HG03039 (cell line): ENCODE measurements around the gene ZBTB48.
A peak's percentile ranks its signal among the peaks of the same experiment; 100 is the strongest.
"Not testable (repeated sequence)": the region's sequence is repeated elsewhere in the genome, so short reads cannot be mapped to it uniquely, and the experiment has no call there.

ENCODE experiments used
- ATAC-seq: cut with Tn5 transposase; IDR thresholded peaks from one replicate; pipeline ENCODE4 v1.9.1; 2021; ENCODE audit warnings: mild to moderate bottlenecking, moderate library complexity; ENCODE audit not compliant: unreplicated experiment

ZBTB48 gene

GRCh38 chr1:6590046-6590445 is 10.3 kb downstream of the ZBTB48 start:
- ATAC-seq: no peak

DNA sequence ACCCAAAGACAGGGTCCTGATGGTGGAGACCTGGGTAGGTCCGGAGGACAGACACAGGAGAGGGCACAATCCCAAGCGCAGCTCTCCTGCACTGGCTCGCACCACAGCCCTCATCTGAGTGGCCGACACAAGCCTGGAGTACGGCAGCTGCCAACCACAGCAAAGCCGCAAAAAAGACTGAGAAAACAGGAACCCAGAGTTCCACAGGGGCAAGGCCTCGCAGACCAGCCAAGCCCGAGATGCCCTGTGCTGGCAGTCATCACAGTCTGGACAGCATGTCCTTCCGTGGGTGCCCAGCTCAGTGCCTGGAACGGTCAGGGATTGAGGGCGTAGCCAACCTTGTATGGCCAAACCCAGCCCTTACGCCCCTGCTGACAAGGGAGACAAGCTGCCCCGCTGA is 11.4 kb downstream of the ZBTB48 start:
- no peak for ATAC-seq

GRCh38 chr1:6591644-6592043 is 11.8 kb downstream of the ZBTB48 start:
- ATAC-seq: no peak

DNA sequence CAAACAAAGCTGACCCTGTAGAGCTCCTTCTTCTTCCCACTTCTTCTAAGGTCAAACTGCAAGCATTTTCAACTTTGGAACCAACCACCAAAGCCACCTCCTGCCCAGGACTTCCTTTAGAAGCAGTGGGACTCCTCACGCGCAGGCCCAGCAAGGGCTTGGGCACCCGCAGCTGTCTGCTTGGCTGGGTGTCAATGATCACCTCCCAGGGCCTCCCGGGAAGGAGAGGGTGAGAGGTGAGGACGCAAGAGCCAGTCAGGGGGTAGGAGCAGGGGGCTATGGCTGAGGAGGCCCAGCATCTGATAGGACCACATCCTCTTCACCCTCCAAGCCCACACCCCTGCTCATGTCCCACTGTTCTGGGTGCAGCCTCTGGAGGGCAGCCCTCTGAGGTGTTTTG is 12.6 kb downstream of the ZBTB48 start:
- ATAC-seq: no peak

- no peak for ATAC-seq
These were observed 13.2 kb downstream of the ZBTB48 start for GRCh38 chr1:6592865-6593593.

DNA sequence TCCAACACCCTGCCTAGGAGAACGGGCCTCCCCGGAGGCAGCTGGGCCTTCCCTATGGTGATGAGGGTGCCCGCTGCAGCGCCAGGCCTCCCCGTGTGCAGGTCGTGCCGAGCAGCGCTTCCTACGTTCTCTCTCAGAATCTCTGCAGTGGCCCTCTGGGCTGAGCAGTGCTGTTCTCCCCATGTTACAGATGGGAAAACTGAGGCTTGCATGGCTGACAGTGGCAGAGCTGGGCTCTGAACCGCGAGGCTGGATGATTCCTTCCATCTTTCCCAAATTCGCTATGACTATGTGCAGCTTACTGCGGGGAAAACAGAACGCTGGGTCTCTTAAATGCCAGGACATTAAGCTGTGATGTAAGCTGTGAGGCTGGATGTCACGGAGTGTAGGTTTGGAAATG is 14.0 kb downstream of the ZBTB48 start:
- no peak for ATAC-seq

- ATAC-seq: no peak
These were observed 15.4 kb downstream of the ZBTB48 start for GRCh38 chr1:6594977-6595740.

DNA sequence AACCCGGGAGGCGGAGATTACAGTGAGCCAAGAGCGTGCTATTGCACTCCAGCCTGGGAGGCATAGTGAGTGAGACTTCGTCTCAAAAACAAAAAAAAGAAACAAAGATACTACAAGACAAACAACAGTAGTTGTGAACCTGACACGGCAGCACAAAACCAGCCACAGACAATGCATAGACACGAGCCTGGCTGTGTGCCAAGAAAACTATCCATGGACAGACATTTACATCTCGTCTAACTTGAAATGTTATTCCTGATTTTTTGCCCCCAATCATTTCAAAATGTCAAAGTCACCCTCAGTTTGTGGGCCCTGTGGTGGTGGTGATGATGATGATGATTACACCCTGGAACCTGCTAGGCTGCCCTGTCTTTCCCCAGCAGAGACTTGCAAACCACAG is 16.6 kb downstream of the ZBTB48 start:
- ATAC-seq: no peak

GRCh38 chr1:6596886-6597776 is 17.3 kb downstream of the ZBTB48 start:
- no peak for ATAC-seq

- ATAC-seq: no peak
These were observed 18.0 kb downstream of the ZBTB48 start for GRCh38 chr1:6597777-6598131.

GRCh38 chr1:6599141-6599975 is 19.6 kb downstream of the ZBTB48 start:
- ATAC-seq: no peak

DNA sequence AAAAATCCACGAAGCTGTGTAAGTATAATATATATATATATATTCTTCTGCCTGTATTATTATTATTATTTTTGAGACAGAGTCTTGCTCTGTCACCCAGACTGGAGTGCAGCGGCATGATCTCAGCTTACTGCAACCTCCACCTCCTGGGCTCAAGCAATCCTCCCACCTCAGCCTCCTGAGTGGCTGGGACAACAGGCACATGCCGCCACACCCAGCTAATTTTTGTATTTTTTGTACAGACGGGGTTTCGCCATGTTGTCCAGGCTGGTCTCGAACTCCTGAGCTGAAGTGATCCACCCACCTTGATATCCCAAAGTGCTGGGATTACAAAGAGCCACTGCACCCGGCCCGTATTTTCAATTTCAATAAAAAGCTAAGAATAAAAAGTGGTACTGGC is 20.2 kb downstream of the ZBTB48 start:
- ATAC-seq: not testable (repeated sequence)

GRCh38 chr1:6600410-6601048 is 20.7 kb downstream of the ZBTB48 start:
- ATAC-seq: peak; percentile 3

GRCh38 chr1:6601049-6601922 is 21.5 kb downstream of the ZBTB48 start:
- ATAC-seq: peak; percentile 21

DNA sequence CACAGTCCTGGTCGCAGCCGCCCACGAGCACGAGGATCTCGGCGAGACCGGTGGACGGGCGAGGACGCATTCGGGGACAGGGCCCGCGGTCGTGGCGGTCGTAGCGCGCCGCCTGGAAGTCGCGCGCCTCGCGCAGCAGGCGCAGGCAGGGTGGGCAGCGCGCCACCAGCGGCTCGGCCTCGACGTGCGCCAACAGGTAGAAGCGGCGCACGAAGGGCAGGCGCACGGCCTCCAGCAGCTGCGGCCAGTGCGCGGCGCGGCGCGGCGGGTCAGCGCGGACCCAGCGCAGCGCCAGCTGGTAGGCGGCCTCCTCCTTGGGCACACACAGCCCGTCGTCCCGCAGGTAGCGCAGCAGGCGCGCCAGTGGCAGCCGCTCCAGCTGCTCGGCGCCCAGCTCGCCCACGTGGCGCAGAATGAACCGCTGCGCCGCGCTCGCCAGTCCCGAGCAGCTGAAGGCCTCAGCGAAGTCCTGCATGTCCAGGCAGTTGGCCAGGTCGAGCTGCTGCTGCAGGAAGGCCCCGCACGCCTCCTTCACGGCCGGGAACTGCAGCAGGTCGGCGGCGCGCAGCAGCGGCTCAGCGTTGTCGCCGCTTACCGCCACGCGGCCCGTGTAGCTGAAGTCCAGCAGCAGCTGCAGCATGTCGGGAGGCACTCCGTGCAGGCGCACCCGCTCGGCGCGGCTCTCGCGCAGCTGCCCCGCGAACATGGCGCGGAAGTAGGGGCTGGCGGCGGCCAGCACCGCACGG is 22.3 kb downstream of the ZBTB48 start:
- peak; percentile 29 for ATAC-seq

GRCh38 chr1:6602669-6603237 is 23.0 kb downstream of the ZBTB48 start, which contains the start of gene KLHL21:
Gene KLHL21, minus strand, starts transcription at chr1:6602869. Its CDS starts 52 bp downstream, at chr1:6602817.
- peak; percentile 56 for ATAC-seq

DNA sequence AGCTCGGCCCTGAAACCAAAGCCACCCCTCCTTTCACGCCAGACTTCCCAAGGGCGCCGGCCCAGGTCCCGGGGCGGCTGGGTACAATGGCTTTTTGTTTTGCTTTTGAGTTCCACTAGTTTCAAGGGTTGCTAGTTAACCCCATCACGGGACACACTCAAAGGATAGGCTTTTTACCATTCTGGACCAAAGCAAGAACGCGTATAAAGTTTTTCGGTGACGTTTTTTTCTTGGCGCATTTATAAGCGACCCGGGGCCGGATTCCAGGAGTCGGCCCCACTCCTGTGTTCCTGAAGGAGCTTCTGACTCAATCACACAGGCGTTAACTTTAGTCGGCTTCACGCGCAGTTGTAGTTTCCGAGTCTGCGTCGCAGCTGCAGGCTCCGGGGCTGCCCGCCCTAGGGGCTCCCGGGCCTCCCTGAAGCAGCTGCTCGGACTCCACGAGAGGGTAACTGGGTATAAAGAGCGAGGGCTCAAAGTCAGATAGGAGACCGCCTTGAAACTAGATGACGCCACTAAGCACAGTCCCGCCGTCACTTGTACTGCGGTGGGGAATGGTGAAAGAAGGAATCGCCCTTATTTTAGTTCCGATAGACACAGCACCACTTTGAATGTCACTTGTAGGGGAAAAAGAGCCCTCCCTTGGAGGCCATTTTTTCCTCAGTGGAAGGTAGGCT is 23.6 kb downstream of the ZBTB48 start:
- no peak for ATAC-seq
